ENCODE measurements around the gene ARGLU1.
A peak's percentile ranks its signal among the peaks of the same experiment; 100 is the strongest.

Gene ARGLU1

GRCh38 chr13:106520251-106521054 lies 47.5 kb downstream of the ARGLU1 start:
- no peak for DNase-seq (ENCODE audit: low read depth)
- H3K4me3 ChIP-seq (ENCODE audit: low read length), result no peak overlapping the region
- TF ChIP-seq, protein P1, sequence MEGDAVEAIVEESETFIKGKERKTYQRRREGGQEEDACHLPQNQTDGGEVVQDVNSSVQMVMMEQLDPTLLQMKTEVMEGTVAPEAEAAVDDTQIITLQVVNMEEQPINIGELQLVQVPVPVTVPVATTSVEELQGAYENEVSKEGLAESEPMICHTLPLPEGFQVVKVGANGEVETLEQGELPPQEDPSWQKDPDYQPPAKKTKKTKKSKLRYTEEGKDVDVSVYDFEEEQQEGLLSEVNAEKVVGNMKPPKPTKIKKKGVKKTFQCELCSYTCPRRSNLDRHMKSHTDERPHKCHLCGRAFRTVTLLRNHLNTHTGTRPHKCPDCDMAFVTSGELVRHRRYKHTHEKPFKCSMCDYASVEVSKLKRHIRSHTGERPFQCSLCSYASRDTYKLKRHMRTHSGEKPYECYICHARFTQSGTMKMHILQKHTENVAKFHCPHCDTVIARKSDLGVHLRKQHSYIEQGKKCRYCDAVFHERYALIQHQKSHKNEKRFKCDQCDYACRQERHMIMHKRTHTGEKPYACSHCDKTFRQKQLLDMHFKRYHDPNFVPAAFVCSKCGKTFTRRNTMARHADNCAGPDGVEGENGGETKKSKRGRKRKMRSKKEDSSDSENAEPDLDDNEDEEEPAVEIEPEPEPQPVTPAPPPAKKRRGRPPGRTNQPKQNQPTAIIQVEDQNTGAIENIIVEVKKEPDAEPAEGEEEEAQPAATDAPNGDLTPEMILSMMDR (IDR thresholded peaks at IDR 0.05; ENCODE audit: insufficient read depth, low read depth, low read length, missing control alignments), result peak; percentile 34

DNA sequence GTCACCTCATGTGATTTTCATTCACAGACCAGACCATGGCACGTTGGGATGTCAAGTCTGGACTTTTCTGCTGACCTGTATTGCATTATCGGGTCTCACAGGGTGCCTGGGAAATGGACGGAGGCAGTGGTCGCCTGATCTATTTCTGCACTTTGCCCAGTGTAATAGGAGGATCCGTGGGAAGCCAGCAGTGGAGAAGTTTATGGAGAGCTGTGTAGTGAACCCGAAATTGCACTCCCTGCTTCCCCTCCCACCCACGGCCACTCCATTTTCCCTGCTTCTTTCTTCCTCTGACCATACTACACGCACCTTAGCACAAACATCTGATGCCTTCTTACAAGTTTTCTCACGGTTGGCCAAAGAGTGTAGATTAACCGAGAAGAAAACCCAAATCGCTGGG lies 49.4 kb downstream of the ARGLU1 start:
- DNase-seq (ENCODE audit: low read depth), result no peak
- no peak overlapping the region for H3K4me3 ChIP-seq (ENCODE audit: low read length)
- TF ChIP-seq, protein P1 (IDR thresholded peaks at IDR 0.05; ENCODE audit: insufficient read depth, low read depth, low read length, missing control alignments), result no peak

DNA sequence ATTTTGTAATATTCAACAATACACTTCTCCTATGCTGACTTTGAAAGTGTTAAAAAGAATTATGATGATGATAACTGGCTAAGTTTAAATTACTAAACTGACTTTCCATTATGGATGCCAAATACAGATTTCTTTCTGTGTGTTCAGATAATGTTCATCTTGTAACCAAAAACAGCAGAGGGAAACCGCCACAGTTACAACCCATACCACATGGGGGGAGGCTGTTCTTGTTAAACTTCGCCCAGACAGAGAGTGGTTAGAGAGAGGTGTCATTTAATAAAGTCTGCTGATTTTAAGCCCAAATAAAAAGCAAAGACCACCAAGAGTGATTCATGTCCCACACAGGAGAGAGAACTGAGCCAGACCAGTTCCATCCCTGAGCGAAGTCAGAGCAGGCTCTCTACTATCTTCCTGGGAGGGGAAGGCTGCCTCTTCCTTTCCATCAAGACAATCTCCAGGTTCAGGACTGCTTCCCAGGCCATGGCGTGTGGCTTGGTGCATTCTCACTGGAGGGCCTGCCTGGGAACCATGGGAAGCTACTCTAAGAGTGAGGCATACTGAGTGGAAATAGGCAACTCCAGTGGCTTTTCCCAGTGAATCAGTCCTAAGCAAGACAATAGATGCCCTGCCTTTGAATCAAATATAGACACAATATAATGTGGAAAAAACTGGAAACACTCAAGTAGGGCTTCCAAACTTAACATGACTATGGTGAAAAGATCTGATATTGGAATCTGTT lies 50.7 kb downstream of the ARGLU1 start:
- TF ChIP-seq, protein P1 (IDR thresholded peaks at IDR 0.05; ENCODE audit: insufficient read depth, low read depth, low read length, missing control alignments), result no peak
- DNase-seq (ENCODE audit: low read depth), result no peak
- no peak overlapping the region for H3K4me3 ChIP-seq (ENCODE audit: low read length)

DNA sequence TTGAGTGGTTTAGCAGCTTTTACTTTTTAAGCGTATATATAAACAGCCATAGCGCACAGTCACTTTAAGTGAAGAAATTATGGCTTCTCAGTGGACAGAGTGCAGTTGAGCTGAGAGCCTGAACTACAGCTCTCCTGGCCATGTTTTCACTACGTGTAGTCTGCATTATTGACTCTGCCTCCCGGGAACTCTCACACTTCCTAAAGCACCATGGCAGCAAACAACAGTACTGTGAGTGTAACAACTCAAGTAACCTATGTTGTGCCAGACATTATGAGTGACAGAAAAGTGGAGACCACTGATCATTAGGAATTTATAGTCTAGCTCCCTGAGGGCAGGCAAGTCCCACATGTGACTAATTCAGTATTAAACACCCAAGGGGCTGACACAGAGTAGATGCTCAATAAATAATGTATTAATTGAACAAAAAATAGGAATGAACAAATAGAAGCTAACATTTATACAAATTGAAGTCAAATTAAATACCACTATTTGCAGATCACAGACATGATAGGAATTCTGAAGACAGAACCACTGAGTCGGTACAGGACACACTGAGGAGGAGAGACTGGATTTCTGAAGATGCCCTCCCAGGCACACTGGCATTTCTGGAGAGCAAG lies 52.2 kb downstream of the ARGLU1 start:
- DNase-seq (ENCODE audit: low read depth), result no peak
- no peak overlapping the region for H3K4me3 ChIP-seq (ENCODE audit: low read length)
- TF ChIP-seq, protein P1 (IDR thresholded peaks at IDR 0.05; ENCODE audit: insufficient read depth, low read depth, low read length, missing control alignments), result no peak

DNA sequence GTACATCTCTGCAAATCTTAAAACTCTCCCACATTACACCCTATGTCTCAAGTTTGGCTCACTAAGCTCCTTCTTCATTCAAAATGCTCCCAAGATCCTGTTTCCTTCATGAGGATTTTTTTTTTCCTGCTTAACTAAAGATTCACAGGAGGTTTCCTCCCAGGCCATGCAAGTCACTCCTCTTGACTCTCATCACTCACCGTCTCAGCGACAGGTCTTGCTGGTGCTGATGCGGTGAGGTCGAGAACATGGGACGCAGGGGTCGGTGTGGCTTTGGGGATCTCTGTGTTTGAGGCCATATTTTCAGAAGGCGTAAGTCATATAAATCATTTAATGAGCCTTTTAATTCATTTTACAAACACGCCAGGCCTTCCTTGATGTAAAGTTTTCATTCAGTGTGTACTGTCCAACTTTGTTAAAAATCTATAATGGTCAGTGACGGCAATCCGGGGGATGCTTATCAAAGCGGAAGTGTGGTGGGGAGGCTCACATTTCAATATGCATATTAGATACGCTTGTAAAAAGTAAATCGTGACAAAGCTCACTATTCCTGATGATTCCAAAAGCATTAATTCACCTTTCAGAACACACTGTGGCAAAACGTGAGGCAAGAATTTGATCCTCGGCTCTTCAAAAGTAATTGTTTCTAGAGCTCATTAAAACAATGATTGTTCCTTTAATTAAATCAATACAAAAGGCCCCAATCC lies 52.9 kb downstream of the ARGLU1 start:
- H3K4me3 ChIP-seq (ENCODE audit: low read length), result no peak overlapping the region
- TF ChIP-seq, protein P1 (IDR thresholded peaks at IDR 0.05; ENCODE audit: insufficient read depth, low read depth, low read length, missing control alignments), result no peak
- DNase-seq (ENCODE audit: low read depth), result no peak

- DNase-seq (ENCODE audit: low read depth), result peak; percentile 68
Observed at GRCh38 chr13:106513025-106513983, 54.6 kb downstream of the ARGLU1 start.

More at GRCh38 chr13:106513025-106513983, 54.6 kb downstream of the ARGLU1 start:
- TF ChIP-seq, protein P1 (IDR thresholded peaks at IDR 0.05; ENCODE audit: insufficient read depth, low read depth, low read length, missing control alignments), result no peak
- H3K4me3 ChIP-seq (ENCODE audit: low read length), result no peak overlapping the region
